GM06990 (cell line): Measurements from ENCODE around the gene ABR.

Source experiments
- DNase-seq: peaks from one replicate; pipeline ENCODE4 v3.0.0-alpha.2; 2011; ENCODE audit not compliant: insufficient read length; ENCODE audit errors: extremely low read depth
- H3K27me3 ChIP-seq: replicated peaks from 2 replicates; pipeline ENCODE4 v1.6.0; 2011; ENCODE audit warnings: low read length; ENCODE audit not compliant: control insufficient read depth, insufficient read depth
- H3K36me3 ChIP-seq: 2 replicates; pipeline ENCODE4 v1.5.1; 2011; ENCODE audit warnings: low read length; ENCODE audit not compliant: control insufficient read depth, insufficient read depth
- H3K4me3 ChIP-seq: replicated peaks from 2 replicates; pipeline ENCODE4 v1.5.1; 2011; ENCODE audit warnings: low read depth, mild to moderate bottlenecking, control low read depth, low read length
- TF ChIP-seq, protein P1 (sequence below): IDR thresholded peaks from 2 replicates; pipeline ENCODE4 v1.5.1; 2011; ENCODE audit warnings: low read length, control low read depth, mild to moderate bottlenecking, inconsistent platforms; ENCODE audit not compliant: insufficient read depth, poor library complexity, severe bottlenecking

The ABR gene

DNA sequence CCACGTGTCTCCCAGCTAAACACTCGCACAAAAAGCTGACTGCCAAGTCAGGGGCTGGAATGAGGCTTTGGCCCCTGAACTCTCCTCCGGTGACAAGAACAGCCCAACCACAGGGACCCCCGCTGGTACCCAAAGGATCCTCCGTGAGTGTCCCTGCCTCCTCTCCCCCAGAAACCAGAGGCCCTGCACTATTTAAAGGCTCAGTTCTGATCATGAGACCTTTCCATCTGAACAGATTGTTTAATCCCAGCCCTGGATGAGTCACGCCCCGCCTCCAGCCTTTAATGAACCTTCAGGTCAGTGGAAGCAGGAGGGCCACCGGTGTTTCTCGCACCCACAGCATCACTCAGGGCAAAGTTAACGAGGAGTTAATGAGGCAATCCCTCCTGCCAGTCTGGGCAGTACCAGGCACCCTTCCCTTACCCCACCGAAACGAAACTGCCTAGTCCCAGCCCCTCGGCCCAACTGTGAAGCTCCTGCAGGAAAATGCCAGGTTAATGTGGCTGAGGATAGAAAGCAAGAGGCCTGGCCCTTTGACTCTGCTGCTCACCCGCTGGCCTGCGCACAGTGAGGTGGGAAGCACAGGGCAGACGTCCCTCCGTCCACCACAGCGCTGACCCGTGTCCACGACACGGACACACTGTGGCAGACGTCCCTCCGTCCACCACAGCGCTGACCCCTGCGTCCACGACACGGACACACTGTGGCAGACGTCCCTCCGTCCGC lies 150.4 kb downstream of the ABR start:
- Histone ChIP-seq H3K27me3 (no peaks in the 10 kb centered on the region), H3K36me3 (peaks cover 8% of the 10 kb centered on the region), H3K4me3 (no peak overlapping the region)
- TF ChIP-seq, protein P1, sequence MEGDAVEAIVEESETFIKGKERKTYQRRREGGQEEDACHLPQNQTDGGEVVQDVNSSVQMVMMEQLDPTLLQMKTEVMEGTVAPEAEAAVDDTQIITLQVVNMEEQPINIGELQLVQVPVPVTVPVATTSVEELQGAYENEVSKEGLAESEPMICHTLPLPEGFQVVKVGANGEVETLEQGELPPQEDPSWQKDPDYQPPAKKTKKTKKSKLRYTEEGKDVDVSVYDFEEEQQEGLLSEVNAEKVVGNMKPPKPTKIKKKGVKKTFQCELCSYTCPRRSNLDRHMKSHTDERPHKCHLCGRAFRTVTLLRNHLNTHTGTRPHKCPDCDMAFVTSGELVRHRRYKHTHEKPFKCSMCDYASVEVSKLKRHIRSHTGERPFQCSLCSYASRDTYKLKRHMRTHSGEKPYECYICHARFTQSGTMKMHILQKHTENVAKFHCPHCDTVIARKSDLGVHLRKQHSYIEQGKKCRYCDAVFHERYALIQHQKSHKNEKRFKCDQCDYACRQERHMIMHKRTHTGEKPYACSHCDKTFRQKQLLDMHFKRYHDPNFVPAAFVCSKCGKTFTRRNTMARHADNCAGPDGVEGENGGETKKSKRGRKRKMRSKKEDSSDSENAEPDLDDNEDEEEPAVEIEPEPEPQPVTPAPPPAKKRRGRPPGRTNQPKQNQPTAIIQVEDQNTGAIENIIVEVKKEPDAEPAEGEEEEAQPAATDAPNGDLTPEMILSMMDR: no peak
- DNase-seq: no peak

DNA sequence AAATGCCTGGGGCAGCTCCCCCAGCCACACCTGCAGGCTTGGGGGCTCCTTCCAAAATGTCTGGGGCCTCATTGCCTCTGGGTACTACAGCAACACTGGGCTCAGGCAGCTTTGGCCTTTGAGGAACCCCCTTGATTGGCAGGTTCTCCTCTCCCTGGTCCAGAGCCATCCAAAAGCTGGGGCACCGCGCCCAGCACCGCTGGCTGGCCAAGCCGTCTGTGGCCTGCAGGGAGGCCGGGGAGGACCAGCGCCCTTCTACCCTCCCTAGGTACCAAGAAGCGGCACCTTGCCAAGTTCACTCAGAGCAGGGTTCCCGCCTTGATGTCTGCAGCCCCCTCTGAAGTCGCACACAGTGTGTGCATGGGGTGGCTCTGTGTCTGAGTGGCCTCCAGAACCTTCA lies 152.7 kb downstream of the ABR start:
- H3K4me3 ChIP-seq: no peak overlapping the region
- peaks cover 2% of the 10 kb centered on the region for H3K36me3 ChIP-seq
- DNase-seq: no peak
- TF ChIP-seq, protein P1: no peak
- no peaks in the 10 kb centered on the region for H3K27me3 ChIP-seq

GRCh38 chr17:1026599-1026975 lies 153.2 kb downstream of the ABR start:
- Histone ChIP-seq H3K36me3 (peaks cover 2% of the 10 kb centered on the region), H3K4me3 (no peak overlapping the region), H3K27me3 (no peaks in the 10 kb centered on the region)
- TF ChIP-seq, protein P1: no peak
- DNase-seq: no peak

DNA sequence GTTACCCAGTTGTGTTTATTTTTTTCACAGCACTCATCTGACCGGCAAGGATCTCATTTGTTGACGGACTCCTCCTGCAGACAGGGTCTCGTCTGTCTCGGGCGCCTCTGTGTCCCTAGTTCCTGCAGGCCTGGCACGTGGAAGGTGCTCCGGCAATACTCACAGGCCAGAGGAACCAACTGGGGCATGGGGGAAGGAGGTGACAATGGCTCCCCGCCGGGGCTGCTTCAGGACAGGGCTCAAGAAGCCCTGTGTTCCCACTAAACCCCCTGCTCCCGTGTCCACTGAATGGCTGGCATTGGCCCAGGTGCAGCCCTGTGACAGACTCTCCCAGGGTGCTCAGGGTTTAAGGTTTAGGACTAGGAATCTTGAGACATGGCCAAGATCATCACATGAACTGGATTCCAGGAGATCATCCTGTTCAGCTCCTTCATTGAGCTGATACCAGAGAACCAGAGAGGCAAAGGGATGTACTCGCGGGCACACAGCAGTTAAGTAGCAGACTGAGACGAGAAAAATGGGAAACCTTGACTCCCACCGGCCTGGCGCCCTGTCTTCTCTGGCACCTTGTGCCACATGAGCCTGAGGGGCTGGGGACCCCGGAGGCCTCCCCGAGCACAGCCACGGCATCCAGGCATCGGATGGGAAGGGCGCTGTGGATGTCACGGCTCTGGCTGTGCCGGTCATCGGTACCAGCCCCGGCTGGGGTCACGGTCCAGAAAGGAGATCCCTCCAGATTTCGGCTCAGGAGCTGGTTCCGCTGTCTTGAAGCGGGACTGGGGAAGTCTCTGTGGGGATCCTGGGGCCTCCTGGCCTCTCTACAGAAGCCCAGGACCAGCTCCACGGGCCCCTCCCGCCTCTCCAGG lies 153.8 kb downstream of the ABR start:
- TF ChIP-seq, protein P1: no peak
- Histone ChIP-seq H3K36me3 (peaks cover 2% of the 10 kb centered on the region), H3K27me3 (no peaks in the 10 kb centered on the region), H3K4me3 (no peak overlapping the region)
- no peak for DNase-seq

GRCh38 chr17:1024076-1024475 lies 155.7 kb downstream of the ABR start:
- Histone ChIP-seq H3K27me3 (no peaks in the 10 kb centered on the region), H3K4me3 (no peak overlapping the region), H3K36me3 (peaks cover 3% of the 10 kb centered on the region; the same call in 1 of the 2 replicates)
- TF ChIP-seq, protein P1: no peak
- no peak for DNase-seq
